Epithelial cell of esophagus (primary cell): ENCODE data around the gene CXCL1.

Experiments used
- DNase-seq: peaks from one replicate; pipeline ENCODE4 v3.0.0; 2010; ENCODE audit warnings: low read depth
- H3K4me3 ChIP-seq: 2 replicates; pipeline ENCODE4 v1.5.1; 2011; ENCODE audit warnings: mild to moderate bottlenecking, low read length, control low read depth
- CTCF ChIP-seq: IDR thresholded peaks from 2 replicates; pipeline ENCODE4 v1.5.1; 2011; ENCODE audit warnings: low read depth, mild to moderate bottlenecking, low read length, control low read depth, inconsistent platforms; ENCODE audit not compliant: insufficient read depth; ENCODE audit errors: missing control alignments

Gene CXCL1

GRCh38 chr4:73917081-73917501, 47.9 kb downstream of the CXCL1 start:
- peak; percentile 91 for DNase-seq

GRCh38 chr4:73918058-73918457, 48.9 kb downstream of the CXCL1 start:
- DNase-seq: no peak
- H3K4me3 ChIP-seq: no peak overlapping the region
- TF ChIP-seq CTCF: no peak

More at GRCh38 chr4:73917081-73917501, 47.9 kb downstream of the CXCL1 start:
- no peak for TF ChIP-seq CTCF
- H3K4me3 ChIP-seq: no peak overlapping the region

- no peak for TF ChIP-seq CTCF
- peak; percentile 36 for DNase-seq
Measured at GRCh38 chr4:73919691-73920090, 50.5 kb downstream of the CXCL1 start.

More at GRCh38 chr4:73919691-73920090, 50.5 kb downstream of the CXCL1 start:
- H3K4me3 ChIP-seq: no peak overlapping the region
